ENCODE data around the gene PBX1. TPM values are rescaled to one million over a fixed set of nuclear protein-coding genes. Genes with fewer than 3 reads are reported as not detected.

The PBX1 gene
- total RNA-seq, 4 donors from 2014 or later: 89.6 to 138 (median 112) TPM

DNA sequence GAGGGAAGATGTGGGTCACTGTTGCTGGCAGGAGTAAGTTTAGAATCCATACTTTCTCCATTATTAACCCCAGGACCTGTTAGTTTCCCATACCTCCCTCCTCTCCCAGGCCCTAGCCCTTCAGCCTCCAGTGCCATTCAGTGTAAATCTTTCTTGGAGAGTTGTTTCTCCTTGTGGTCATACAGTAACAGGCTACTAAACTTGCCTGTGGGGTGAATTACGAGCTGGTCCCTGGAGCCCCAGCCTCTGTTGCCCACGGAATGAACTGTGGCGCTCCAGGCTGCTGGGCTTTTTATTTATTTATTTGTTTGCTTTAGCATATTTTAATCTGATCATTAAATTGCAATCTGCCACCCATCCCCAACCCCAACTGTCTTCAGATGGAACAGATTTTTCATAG is 305.2 kb downstream of the PBX1 start:
- TF ChIP-seq EP300 (IDR thresholded peaks at IDR 0.05) (no peak), POLR2AphosphoS5 (IDR thresholded peaks at IDR 0.05) (no peak), POLR2A (IDR thresholded peaks at IDR 0.05; ENCODE audit: low read depth) (no peak)
- TF ChIP-seq, protein P1, sequence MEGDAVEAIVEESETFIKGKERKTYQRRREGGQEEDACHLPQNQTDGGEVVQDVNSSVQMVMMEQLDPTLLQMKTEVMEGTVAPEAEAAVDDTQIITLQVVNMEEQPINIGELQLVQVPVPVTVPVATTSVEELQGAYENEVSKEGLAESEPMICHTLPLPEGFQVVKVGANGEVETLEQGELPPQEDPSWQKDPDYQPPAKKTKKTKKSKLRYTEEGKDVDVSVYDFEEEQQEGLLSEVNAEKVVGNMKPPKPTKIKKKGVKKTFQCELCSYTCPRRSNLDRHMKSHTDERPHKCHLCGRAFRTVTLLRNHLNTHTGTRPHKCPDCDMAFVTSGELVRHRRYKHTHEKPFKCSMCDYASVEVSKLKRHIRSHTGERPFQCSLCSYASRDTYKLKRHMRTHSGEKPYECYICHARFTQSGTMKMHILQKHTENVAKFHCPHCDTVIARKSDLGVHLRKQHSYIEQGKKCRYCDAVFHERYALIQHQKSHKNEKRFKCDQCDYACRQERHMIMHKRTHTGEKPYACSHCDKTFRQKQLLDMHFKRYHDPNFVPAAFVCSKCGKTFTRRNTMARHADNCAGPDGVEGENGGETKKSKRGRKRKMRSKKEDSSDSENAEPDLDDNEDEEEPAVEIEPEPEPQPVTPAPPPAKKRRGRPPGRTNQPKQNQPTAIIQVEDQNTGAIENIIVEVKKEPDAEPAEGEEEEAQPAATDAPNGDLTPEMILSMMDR (IDR thresholded peaks at IDR 0.05): no peak
- Histone ChIP-seq H3K4me1 (peaks cover 0 to 18% (median 16%) of the 10 kb centered on the region in 4 donors), H3K27me3 (no peaks in the 10 kb centered on the region), H3K9me3 (no peaks in the 10 kb centered on the region), H3K27ac (replicated peaks in 1 of 4) (no peak overlapping the region), H3K36me3 (no peaks in the 10 kb centered on the region), H3K4me3 (no peak overlapping the region)
- intact Hi-C loops (cut with DNase I): no loop called here
- no peak for DNase-seq (ENCODE audit: extremely low spot score)
- WGBS: 92% methylated on average over 3 of the region's 3 CpGs

DNA sequence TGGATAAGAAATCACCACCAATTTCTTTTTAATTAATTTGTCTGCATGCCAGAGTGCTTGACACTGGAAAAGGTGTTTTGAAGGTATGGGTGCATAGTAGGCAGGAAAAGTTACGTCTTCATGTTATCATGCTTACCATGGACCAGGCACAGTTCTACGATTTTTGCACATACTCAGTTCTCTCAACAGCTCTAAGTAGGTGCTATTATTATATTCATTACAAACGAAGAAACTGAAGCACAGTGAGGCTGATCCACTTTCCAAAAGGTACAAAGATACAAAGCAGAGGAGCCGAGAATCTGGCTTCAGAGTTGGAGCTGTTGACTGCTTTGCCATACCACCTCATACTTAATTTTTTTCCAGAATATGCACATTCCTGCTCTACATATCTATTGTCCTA is 306.4 kb downstream of the PBX1 start:
- intact Hi-C loops (cut with DNase I): no loop called here
- H3K9me3 ChIP-seq: no peaks in the 10 kb centered on the region
- DNase-seq (ENCODE audit: extremely low spot score): no peak
- H3K36me3 ChIP-seq: no peaks in the 10 kb centered on the region
- H3K4me3 ChIP-seq: no peak overlapping the region
- H3K27me3 ChIP-seq: no peaks in the 10 kb centered on the region
- peaks cover 0 to 18% (median 16%) of the 10 kb centered on the region in 4 donors for H3K4me1 ChIP-seq
- WGBS: 75% methylated on average over 4 of the region's 4 CpGs
- TF ChIP-seq POLR2A (IDR thresholded peaks at IDR 0.05; ENCODE audit: low read depth) (no peak), POLR2AphosphoS5 (IDR thresholded peaks at IDR 0.05) (no peak)
- TF ChIP-seq, protein P1 (IDR thresholded peaks at IDR 0.05): no peak
- no peak overlapping the region for H3K27ac ChIP-seq (replicated peaks in 1 of 4)

DNA sequence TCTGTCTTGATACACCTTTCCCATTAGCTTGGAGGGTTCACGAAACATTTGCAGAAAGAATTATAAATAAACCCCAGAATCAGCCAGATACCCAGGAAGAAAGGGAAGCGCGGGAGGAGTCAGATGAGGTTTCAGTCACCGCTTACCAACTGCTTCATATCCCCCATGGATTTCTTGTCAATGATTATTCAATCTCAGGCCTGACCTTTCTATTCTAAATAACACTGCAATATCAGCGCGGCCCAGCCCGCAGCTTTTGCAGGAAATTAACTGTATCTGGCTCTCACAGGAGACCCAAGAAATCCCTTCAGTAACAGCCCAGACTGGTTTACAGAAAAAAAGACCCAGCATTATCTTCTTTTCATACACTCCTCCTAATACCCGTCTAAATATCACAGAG is 308.6 kb downstream of the PBX1 start:
- Histone ChIP-seq H3K27ac (replicated peaks in 1 of 4) (no peak overlapping the region), H3K4me1 (peaks cover 0 to 17% (median 8%) of the 10 kb centered on the region in 4 donors), H3K4me3 (no peak overlapping the region), H3K9me3 (no peaks in the 10 kb centered on the region), H3K36me3 (no peaks in the 10 kb centered on the region), H3K27me3 (no peaks in the 10 kb centered on the region)
- no peak for DNase-seq (ENCODE audit: extremely low spot score)
- WGBS: 91% methylated on average over 8 of the region's 8 CpGs
- TF ChIP-seq, protein P1 (IDR thresholded peaks at IDR 0.05): no peak
- TF ChIP-seq EP300 (IDR thresholded peaks at IDR 0.05) (no peak), POLR2A (IDR thresholded peaks at IDR 0.05; ENCODE audit: low read depth) (no peak), POLR2AphosphoS5 (IDR thresholded peaks at IDR 0.05) (no peak)
- intact Hi-C loops (cut with DNase I): no loop called here

DNA sequence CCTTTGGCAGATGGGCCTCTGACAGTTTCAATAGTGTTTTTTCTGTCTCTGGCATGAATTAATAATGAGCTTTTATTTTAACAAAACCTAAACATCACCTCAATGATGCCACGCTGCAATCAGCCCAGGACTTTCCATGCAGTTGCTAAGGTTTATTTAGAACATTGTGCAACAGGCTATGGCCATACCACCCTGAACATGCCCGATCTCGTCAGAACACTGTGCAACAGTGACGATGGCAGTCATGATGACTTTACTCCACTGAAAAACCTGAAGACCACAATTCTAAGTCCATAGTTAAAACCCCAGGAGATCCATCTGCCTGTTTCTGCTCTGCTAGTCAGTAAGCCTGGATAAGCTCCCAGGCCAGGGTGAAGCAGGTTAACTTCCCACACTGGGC is 310.0 kb downstream of the PBX1 start:
- Histone ChIP-seq H3K27me3 (no peaks in the 10 kb centered on the region), H3K4me1 (peaks cover 0 to 14% (median 5%) of the 10 kb centered on the region in 4 donors), H3K4me3 (no peak overlapping the region), H3K36me3 (no peaks in the 10 kb centered on the region), H3K9me3 (no peaks in the 10 kb centered on the region), H3K27ac (replicated peaks in 1 of 4) (no peak overlapping the region)
- DNase-seq (ENCODE audit: extremely low spot score): no peak
- intact Hi-C loops (cut with DNase I): no loop called here
- TF ChIP-seq, protein P1 (IDR thresholded peaks at IDR 0.05): no peak
- no peak for TF ChIP-seq POLR2AphosphoS5 (IDR thresholded peaks at IDR 0.05)
- TF ChIP-seq POLR2A (IDR thresholded peaks at IDR 0.05; ENCODE audit: low read depth): no peak
- TF ChIP-seq EP300 (IDR thresholded peaks at IDR 0.05): no peak
- WGBS: 94% methylated on average over 4 of the region's 4 CpGs

DNA sequence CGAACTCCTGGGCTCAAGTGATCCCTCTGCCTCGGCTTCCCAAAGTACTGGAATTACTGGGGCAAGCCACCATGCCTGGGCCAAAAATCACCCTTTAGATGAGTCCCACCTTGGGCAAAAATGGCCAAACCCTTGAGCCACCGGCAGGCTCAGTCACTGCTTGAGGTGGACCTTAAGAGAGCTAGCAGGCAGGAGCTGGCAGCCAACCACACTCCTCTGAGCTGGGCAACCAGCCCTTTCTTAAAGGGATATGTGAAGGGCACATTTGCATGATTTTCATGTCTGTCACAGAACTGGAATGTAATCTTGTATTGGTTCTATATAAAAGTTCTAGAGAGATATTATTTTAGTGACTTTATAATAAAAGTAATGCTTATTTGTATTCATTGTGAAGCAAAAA is 316.5 kb downstream of the PBX1 start:
- no peak for TF ChIP-seq POLR2A (IDR thresholded peaks at IDR 0.05; ENCODE audit: low read depth)
- no peak for TF ChIP-seq EP300 (IDR thresholded peaks at IDR 0.05)
- TF ChIP-seq POLR2AphosphoS5 (IDR thresholded peaks at IDR 0.05): no peak
- TF ChIP-seq, protein P1 (IDR thresholded peaks at IDR 0.05): no peak
- intact Hi-C loops (cut with DNase I): no loop called here
- Histone ChIP-seq H3K27ac (replicated peaks in 1 of 4) (no peak overlapping the region), H3K4me3 (no peak overlapping the region), H3K27me3 (no peaks in the 10 kb centered on the region), H3K4me1 (peaks cover 4 to 40% (median 22%) of the 10 kb centered on the region in 4 donors), H3K9me3 (no peaks in the 10 kb centered on the region), H3K36me3 (no peaks in the 10 kb centered on the region)
- 64% methylated on average over 2 of the region's 3 CpGs for whole genome bisulfite sequencing
- no peak for DNase-seq (ENCODE audit: extremely low spot score)
